K562 (cell line): ENCODE measurements around the gene CCL3. TPM values are rescaled to one million over a fixed set of nuclear protein-coding genes. Genes with fewer than 3 reads are reported as not detected.

Experiments
- ATAC-seq: fragments of 200-7000 bp; cut with Tn5 transposase; 3 replicates; pipeline ENCODE4 v1.9.1; 2020; ENCODE audit warnings: moderate library complexity
- BruUV-seq: library from RNA; stranded (reverse); fragments of 400-500 nt; replicated peaks from 2 replicates; lab custom pipeline; 2021; lab: Mats Ljungman, UMichigan
- CTCF ChIA-PET: fragments of 300-600 bp; formaldehyde crosslinking; extraction: SDS; loops from one replicate; lab custom pipeline; 2021; ENCODE audit warnings: low intra/inter-chr PET ratio; lab: Yijun Ruan, JAX
- POLR2A ChIA-PET: fragments of 300-600, 350-650 bp; sonication (Branson Sonifier 250); formaldehyde crosslinking; extraction: SDS; loops from one replicate; lab custom pipeline; 2021; ENCODE audit warnings: antibody characterized with exemption, inconsistent platforms; lab: Yijun Ruan, JAX
- DNase-seq, 4 experiments: peaks; one replicate each; pipeline versions ENCODE4 v3.0.0 to v3.0.0-alpha.2; 2011 to 2018; ENCODE audit warnings: low spot score in 3 of 4, mixed read lengths in 3 of 4; ENCODE audit errors: extremely low read depth in 1 of 4
- FAIRE-seq: peaks from 2 replicates; lab custom pipeline; 2011; peaks lifted over from hg19 to GRCh38; lab: Jason Lieb, UNC
- H2AFZ ChIP-seq: 2 replicates; pipeline ENCODE4 v1.6.0; 2011; ENCODE audit warnings: low read depth, low read length, control low read depth, inconsistent platforms
- H3K27ac ChIP-seq: fragments of 200-600 bp; 3 replicates; pipeline ENCODE4 v1.8.0; 2011; ENCODE audit warnings: low read depth, mild to moderate bottlenecking, control low read depth, inconsistent platforms, low read length, moderate library complexity, mixed read lengths; ENCODE audit errors: extremely low read depth
- H3K27me3 ChIP-seq, 2 experiments: fragments of 300-600 bp in 1 of 2; 2 replicates in 1 of 2; 3 replicates in 1 of 2; pipeline versions ENCODE4 v1.6.0 to v1.8.0; 2011; ENCODE audit warnings: inconsistent platforms in 2 of 2, low read length in 2 of 2, mild to moderate bottlenecking in 1 of 2, mixed read lengths in 1 of 2, moderate library complexity in 1 of 2; ENCODE audit not compliant: control insufficient read depth in 2 of 2, insufficient read depth in 2 of 2
- H3K36me3 ChIP-seq: fragments of 300-600 bp; 3 replicates; pipeline ENCODE4 v1.8.0; 2011; ENCODE audit warnings: mild to moderate bottlenecking, low read length, inconsistent platforms; ENCODE audit not compliant: control insufficient read depth, insufficient read depth
- H3K4me1 ChIP-seq, 2 experiments: fragments of 200-600 bp in 1 of 2; replicated peaks in 1 of 2; 2 replicates in 1 of 2; 3 replicates in 1 of 2; pipeline versions ENCODE4 v1.5.1 to v1.8.0; 2011; ENCODE audit warnings: inconsistent platforms in 2 of 2, low read length in 2 of 2, mild to moderate bottlenecking in 1 of 2, mixed read lengths in 1 of 2, moderate library complexity in 1 of 2; ENCODE audit not compliant: control insufficient read depth in 2 of 2, insufficient read depth in 2 of 2
- H3K4me2 ChIP-seq: 2 replicates; pipeline ENCODE4 v1.6.1; 2011; ENCODE audit warnings: low read length, control low read depth, inconsistent platforms, mixed read lengths; ENCODE audit not compliant: insufficient read depth
- H3K4me3 ChIP-seq: fragments of 200-600 bp; sonication (generic), shearing (Covaris generic); 2 replicates; pipeline ENCODE4 v1.5.1; 2016; ENCODE audit warnings: control low read depth, inconsistent platforms
- H3K79me2 ChIP-seq: fragments of 200-600 bp; 3 replicates; pipeline ENCODE4 v1.8.0; 2011; ENCODE audit warnings: low read length, inconsistent platforms; ENCODE audit not compliant: control insufficient read depth, insufficient read depth
- H3K9ac ChIP-seq, 2 experiments: 2 replicates each; pipeline versions ENCODE4 v1.6.0 to v1.6.1; 2011; ENCODE audit warnings: low read depth in 2 of 2, low read length in 2 of 2, control low read depth in 1 of 2, inconsistent platforms in 1 of 2, mild to moderate bottlenecking in 1 of 2, mixed read lengths in 1 of 2; ENCODE audit not compliant: insufficient read depth in 1 of 2
- H3K9me1 ChIP-seq: one replicate; pipeline ENCODE4 v1.6.0; 2011; ENCODE audit warnings: inconsistent platforms, mild to moderate bottlenecking, low read length, moderate library complexity; ENCODE audit not compliant: control insufficient read depth, insufficient read depth
- H3K9me3 ChIP-seq: replicated peaks from 2 replicates; pipeline ENCODE4 v1.5.1; 2011; ENCODE audit warnings: low read depth, low read length, inconsistent platforms; ENCODE audit not compliant: control insufficient read depth, insufficient read depth
- H4K20me1 ChIP-seq: replicated peaks from 2 replicates; pipeline ENCODE4 v1.6.1; 2011; ENCODE audit warnings: low read length, inconsistent platforms, mixed read lengths; ENCODE audit not compliant: control insufficient read depth, insufficient read depth
- ATF4 ChIP-seq: fragments of 450-650 bp; formaldehyde crosslinking; IDR thresholded peaks from 2 replicates; pipeline ENCODE4 v1.4.0; 2022; ENCODE audit warnings: mild to moderate bottlenecking, moderate library complexity
- GTF2B ChIP-seq: IDR thresholded peaks from 2 replicates; pipeline ENCODE4 v1.6.1; 2011; ENCODE audit not compliant: insufficient read length; ENCODE audit errors: extremely low read depth
- MAX ChIP-seq: sonication (generic); formaldehyde crosslinking; IDR thresholded peaks from 2 replicates; pipeline ENCODE4 v1.9.0; 2022; ENCODE audit warnings: mild to moderate bottlenecking, missing genetic modification reagents
- RBM17 ChIP-seq: fragments of 200-400 bp; formaldehyde crosslinking; IDR thresholded peaks from 2 replicates; pipeline ENCODE4 v1.6.1; 2017; ENCODE audit warnings: low read depth, mild to moderate bottlenecking, low read length, borderline replicate concordance
- SMAD4 ChIP-seq: fragments of 250-450 bp; sonication (Bioruptor Pico); conservative IDR thresholded peaks from 2 replicates; pipeline ENCODE4 v1.8.0; 2021; ENCODE audit warnings: inconsistent platforms, mild to moderate bottlenecking, moderate library complexity
- SOX6 ChIP-seq: fragments of 450-650 bp; IDR thresholded peaks from 2 replicates; pipeline ENCODE4 v1.6.1; 2014; ENCODE audit warnings: mild to moderate bottlenecking
- STAT5A ChIP-seq: IDR thresholded peaks from 2 replicates; pipeline ENCODE4 v1.6.1; 2012; ENCODE audit warnings: low read length, inconsistent platforms, borderline replicate concordance
- ZBTB49 ChIP-seq: sonication (generic); formaldehyde crosslinking; IDR thresholded peaks from 2 replicates; pipeline ENCODE4 v1.8.0; 2022; ENCODE audit warnings: missing genetic modification reagents, mild to moderate bottlenecking, borderline replicate concordance
- WGBS: fragments of 100-300 bp; shearing (Covaris generic); methylation state at CpG from one replicate; pipeline ENCODE4 v1.1.6; 2016; ENCODE audit warnings: low coverage, mixed read lengths; ENCODE audit not compliant: insufficient coverage; ENCODE audit errors: missing lambda C conversion rate; 5-methylcytosine and 5-hydroxymethylcytosine counted together
- in situ Hi-C: fragments of 300-500 bp; cut with MboI; formaldehyde crosslinking; loops from 4 replicates; pipeline ENCODE4 v1.15.0; 2018; ENCODE audit warnings: inconsistent platforms, mixed read lengths
- intact Hi-C: fragments of 100-400 bp; cut with micrococcal nuclease; formaldehyde crosslinking; loops from 2 replicates; pipeline ENCODE4 v1.14.2; 2022
- polyA plus RNA-seq, 8 experiments: library from polyadenylated mRNA; depleted of rRNA in 4 of 8; stranded (reverse) in 5 of 8; unstranded in 3 of 8; fragments of >200 nt; fragmentation: Nextera tagmentation in 2 of 8; fragmentation: Illumina TruSeq in 1 of 8; extraction: Ambion mirVana in 2 of 8; extraction: Trizol in 1 of 8; gene quantifications; 2 replicates each; pipeline versions ENCODE4 v1.2.1 to v1.2.3, GENCODE V29; 2011 to 2014; ENCODE audit warnings: inconsistent platforms in 1 of 8, missing spikeins in 1 of 8
- total RNA-seq, 7 experiments: library from RNA; depleted of rRNA in 6 of 7; stranded (reverse); fragments of >200 nt in 6 of 7; fragmentation: Illumina TruSeq in 2 of 7; extraction: Trizol in 2 of 7; gene quantifications; 2 replicates each; pipeline versions ENCODE4 v1.2.1 to v1.2.3, GENCODE V29; 2011 to 2021; ENCODE audit warnings: low replicate concordance in 1 of 7
- TF ChIP-seq, protein P1 (sequence below): fragments of 450-650 bp; formaldehyde crosslinking; IDR thresholded peaks from 2 replicates; pipeline ENCODE4 v1.4.0; 2020; ENCODE audit warnings: mild to moderate bottlenecking, mixed read lengths

CCL3 gene
- total and polyA plus RNA-seq, 9 of the 15 experiments (the other 6 are each of a cell fraction or from before 2014, with no cell fraction given): 0.58 TPM; not detected in 8

DNA sequence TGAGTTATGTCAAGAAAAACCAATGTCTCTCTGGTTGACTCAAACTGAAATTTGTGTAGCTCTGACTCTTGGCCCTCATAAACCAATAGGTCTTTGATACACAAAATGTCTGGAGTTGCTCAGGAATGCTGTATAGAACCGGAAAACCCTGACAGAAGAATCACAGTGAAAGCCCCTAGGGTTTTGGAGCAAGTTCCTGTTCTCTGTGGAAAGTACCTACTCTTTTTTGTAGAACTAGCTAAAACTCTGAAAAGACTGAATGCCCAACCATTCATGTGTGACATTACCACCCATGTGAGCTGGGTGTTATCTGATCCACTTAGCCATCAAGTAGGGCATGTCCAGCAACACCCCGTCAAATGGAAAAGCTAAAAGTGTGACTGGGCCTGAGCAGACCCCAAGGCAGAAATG, 42.5 kb upstream of the CCL3 start:
- ATAC-seq (no peak), DNase-seq (no peak), FAIRE-seq (no peak)
- Histone ChIP-seq H3K27me3 (no peaks in the 10 kb centered on the region; a peak in 1 of 5 replicates), H3K9ac (no peak overlapping the region), H2AFZ (no peak overlapping the region), H3K9me1 (peaks cover 2% of the 10 kb centered on the region), H3K4me2 (no peak overlapping the region), H3K27ac (no peak overlapping the region), H3K4me1 (no peaks in the 10 kb centered on the region), H3K9me3 (no peaks in the 10 kb centered on the region), H3K79me2 (no peaks in the 10 kb centered on the region), H3K4me3 (no peak overlapping the region), H4K20me1 (no peaks in the 10 kb centered on the region), H3K36me3 (no peaks in the 10 kb centered on the region)
- in situ Hi-C loops: no loop called here
- POLR2A ChIA-PET: no interaction called here
- 0% methylated on average over 2 of the region's 2 CpGs for WGBS
- no TSS peak for BruUV-seq
- intact Hi-C loops: no loop called here
- no peak for TF ChIP-seq STAT5A
- TF ChIP-seq GTF2B: no peak
- TF ChIP-seq SMAD4 (CRISPR knock-in tag): no peak
- TF ChIP-seq ZBTB49 (CRISPR knock-in tag): no peak
- TF ChIP-seq SOX6: no peak
- no peak for TF ChIP-seq MAX (CRISPR knock-in tag)
- TF ChIP-seq ATF4: no peak
- TF ChIP-seq RBM17: no peak
- TF ChIP-seq, protein P1, sequence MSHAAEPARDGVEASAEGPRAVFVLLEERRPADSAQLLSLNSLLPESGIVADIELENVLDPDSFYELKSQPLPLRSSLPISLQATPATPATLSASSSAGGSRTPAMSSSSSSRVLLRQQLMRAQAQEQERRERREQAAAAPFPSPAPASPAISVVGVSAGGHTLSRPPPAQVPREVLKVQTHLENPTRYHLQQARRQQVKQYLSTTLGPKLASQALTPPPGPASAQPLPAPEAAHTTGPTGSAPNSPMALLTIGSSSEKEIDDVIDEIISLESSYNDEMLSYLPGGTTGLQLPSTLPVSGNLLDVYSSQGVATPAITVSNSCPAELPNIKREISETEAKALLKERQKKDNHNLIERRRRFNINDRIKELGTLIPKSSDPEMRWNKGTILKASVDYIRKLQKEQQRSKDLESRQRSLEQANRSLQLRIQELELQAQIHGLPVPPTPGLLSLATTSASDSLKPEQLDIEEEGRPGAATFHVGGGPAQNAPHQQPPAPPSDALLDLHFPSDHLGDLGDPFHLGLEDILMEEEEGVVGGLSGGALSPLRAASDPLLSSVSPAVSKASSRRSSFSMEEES (CRISPR knock-in tag): no peak
- CTCF ChIA-PET: no interaction called here
